Measurements from ENCODE around the gene LAPTM5.
A peak's percentile ranks its signal among the peaks of the same experiment; 100 is the strongest.

Gene LAPTM5

GRCh38 chr1:30747033-30748008 lies 10.3 kb downstream of the LAPTM5 start:
- H3K27me3 ChIP-seq (replicated peaks; ENCODE audit: insufficient read depth, low read length): no peaks in the 10 kb centered on the region
- H3K9me3 ChIP-seq (replicated peaks; ENCODE audit: insufficient read depth, low read length): no peaks in the 10 kb centered on the region
- peak overlapping the region; percentile 98 for H3K27ac ChIP-seq (ENCODE audit: low read length)
- no peaks in the 10 kb centered on the region for H4K20me1 ChIP-seq (ENCODE audit: insufficient read depth, low read length)
- H3K79me2 ChIP-seq (ENCODE audit: low read length): peaks cover 87% of the 10 kb centered on the region
- H3K9me2 ChIP-seq (replicated peaks; ENCODE audit: insufficient read depth, low read length): no peaks in the 10 kb centered on the region
- H3K4me3 ChIP-seq (ENCODE audit: low read length): peak overlapping the region; percentile 49
- no peaks in the 10 kb centered on the region; the same call in 1 of the 2 replicates for H3K36me3 ChIP-seq (replicated peaks; ENCODE audit: insufficient read depth, low read length)
- DNase-seq: peak; percentile 52
- peak overlapping the region; percentile 73 for H3K9ac ChIP-seq (ENCODE audit: low read length)
- TF ChIP-seq, protein P1, sequence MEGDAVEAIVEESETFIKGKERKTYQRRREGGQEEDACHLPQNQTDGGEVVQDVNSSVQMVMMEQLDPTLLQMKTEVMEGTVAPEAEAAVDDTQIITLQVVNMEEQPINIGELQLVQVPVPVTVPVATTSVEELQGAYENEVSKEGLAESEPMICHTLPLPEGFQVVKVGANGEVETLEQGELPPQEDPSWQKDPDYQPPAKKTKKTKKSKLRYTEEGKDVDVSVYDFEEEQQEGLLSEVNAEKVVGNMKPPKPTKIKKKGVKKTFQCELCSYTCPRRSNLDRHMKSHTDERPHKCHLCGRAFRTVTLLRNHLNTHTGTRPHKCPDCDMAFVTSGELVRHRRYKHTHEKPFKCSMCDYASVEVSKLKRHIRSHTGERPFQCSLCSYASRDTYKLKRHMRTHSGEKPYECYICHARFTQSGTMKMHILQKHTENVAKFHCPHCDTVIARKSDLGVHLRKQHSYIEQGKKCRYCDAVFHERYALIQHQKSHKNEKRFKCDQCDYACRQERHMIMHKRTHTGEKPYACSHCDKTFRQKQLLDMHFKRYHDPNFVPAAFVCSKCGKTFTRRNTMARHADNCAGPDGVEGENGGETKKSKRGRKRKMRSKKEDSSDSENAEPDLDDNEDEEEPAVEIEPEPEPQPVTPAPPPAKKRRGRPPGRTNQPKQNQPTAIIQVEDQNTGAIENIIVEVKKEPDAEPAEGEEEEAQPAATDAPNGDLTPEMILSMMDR (IDR thresholded peaks at IDR 0.05; ENCODE audit: low read length): no peak
- TF ChIP-seq EZH2 (optimal IDR thresholded peaks at IDR 0.05; ENCODE audit: low read depth, low read length) (no peak), EZH2phosphoT487 (IDR thresholded peaks at IDR 0.05; ENCODE audit: low read length) (no peak)
- H3F3A ChIP-seq (ENCODE audit: insufficient read depth, low read length): peaks cover 90% of the 10 kb centered on the region
- H2AFZ ChIP-seq (ENCODE audit: low read length): no peak overlapping the region
- peaks cover 95% of the 10 kb centered on the region for H3K4me1 ChIP-seq (ENCODE audit: low read length)
- peak overlapping the region; percentile 94 for H3K4me2 ChIP-seq (ENCODE audit: low read depth, low read length)

GRCh38 chr1:30746212-30747032 lies 11.2 kb downstream of the LAPTM5 start:
- Histone ChIP-seq H3K4me1 (ENCODE audit: low read length) (peaks cover 95% of the 10 kb centered on the region), H3K79me2 (ENCODE audit: low read length) (peaks cover 87% of the 10 kb centered on the region)

GRCh38 chr1:30745834-30746208 lies 11.8 kb downstream of the LAPTM5 start:
- Histone ChIP-seq H3K9me2 (replicated peaks; ENCODE audit: insufficient read depth, low read length) (no peaks in the 10 kb centered on the region), H3F3A (ENCODE audit: insufficient read depth, low read length) (peaks cover 75% of the 10 kb centered on the region), H2AFZ (ENCODE audit: low read length) (no peak overlapping the region), H3K4me3 (ENCODE audit: low read length) (peak overlapping the region; percentile 49), H3K9me3 (replicated peaks; ENCODE audit: insufficient read depth, low read length) (no peaks in the 10 kb centered on the region), H3K9ac (ENCODE audit: low read length) (peak overlapping the region; percentile 73), H3K79me2 (ENCODE audit: low read length) (peaks cover 87% of the 10 kb centered on the region), H4K20me1 (ENCODE audit: insufficient read depth, low read length) (no peaks in the 10 kb centered on the region), H3K27ac (ENCODE audit: low read length) (peak overlapping the region; percentile 98), H3K4me1 (ENCODE audit: low read length) (peaks cover 92% of the 10 kb centered on the region), H3K27me3 (replicated peaks; ENCODE audit: insufficient read depth, low read length) (no peaks in the 10 kb centered on the region), H3K4me2 (ENCODE audit: low read depth, low read length) (peak overlapping the region; percentile 94), H3K36me3 (replicated peaks; ENCODE audit: insufficient read depth, low read length) (peaks cover 7% of the 10 kb centered on the region)
- DNase-seq: no peak
- TF ChIP-seq, protein P1 (IDR thresholded peaks at IDR 0.05; ENCODE audit: low read length): no peak
- TF ChIP-seq EZH2 (optimal IDR thresholded peaks at IDR 0.05; ENCODE audit: low read depth, low read length): no peak
- no peak for TF ChIP-seq EZH2phosphoT487 (IDR thresholded peaks at IDR 0.05; ENCODE audit: low read length)

More at GRCh38 chr1:30746212-30747032, 11.2 kb downstream of the LAPTM5 start:
- Histone ChIP-seq H3K27ac (ENCODE audit: low read length) (peak overlapping the region; percentile 98), H3K27me3 (replicated peaks; ENCODE audit: insufficient read depth, low read length) (no peaks in the 10 kb centered on the region), H3F3A (ENCODE audit: insufficient read depth, low read length) (peaks cover 81% of the 10 kb centered on the region), H3K4me3 (ENCODE audit: low read length) (peak overlapping the region; percentile 49), H3K9ac (ENCODE audit: low read length) (peak overlapping the region; percentile 73), H3K4me2 (ENCODE audit: low read depth, low read length) (peak overlapping the region; percentile 94), H2AFZ (ENCODE audit: low read length) (no peak overlapping the region), H3K9me3 (replicated peaks; ENCODE audit: insufficient read depth, low read length) (no peaks in the 10 kb centered on the region), H3K36me3 (replicated peaks; ENCODE audit: insufficient read depth, low read length) (peaks cover 4% of the 10 kb centered on the region), H4K20me1 (ENCODE audit: insufficient read depth, low read length) (no peaks in the 10 kb centered on the region), H3K9me2 (replicated peaks; ENCODE audit: insufficient read depth, low read length) (no peaks in the 10 kb centered on the region)
- DNase-seq: peak; percentile 69
- no peak for TF ChIP-seq EZH2phosphoT487 (IDR thresholded peaks at IDR 0.05; ENCODE audit: low read length)
- no peak for TF ChIP-seq EZH2 (optimal IDR thresholded peaks at IDR 0.05; ENCODE audit: low read depth, low read length)
- TF ChIP-seq, protein P1 (IDR thresholded peaks at IDR 0.05; ENCODE audit: low read length): no peak

All from MM.1S (cell line).